ENCODE measurements around the gene LGALS16. TPM values are rescaled to one million over a fixed set of nuclear protein-coding genes. Genes with fewer than 3 reads are reported as not detected.
"Not testable (repeated sequence)": the region's sequence is repeated elsewhere in the genome, so short reads cannot be mapped to it uniquely, and the experiment has no call there.

Gene LGALS16
- total and polyA plus RNA-seq, 12 donors = not detected

- Histone ChIP-seq H3K27ac (no peak overlapping the region), H3K36me3 (no peaks in the 10 kb centered on the region), H3K4me1 (peaks cover 0 to 34% (median 18%) of the 10 kb centered on the region in 9 donors), H3K9me3 (no peaks in the 10 kb centered on the region), H3K4me3 (no peak overlapping the region), H3K27me3 (peaks cover 0 to under 1% (median 0%) of the 10 kb centered on the region in 7 donors)
- WGBS, 2 donors = 63 to 79% methylated on average over 3 of the region's 3 CpGs
- intact Hi-C loops (cut with DNase I) = no loop called here
- no peak for TF ChIP-seq CTCF (IDR thresholded peaks at IDR 0.05)
- ATAC-seq = no peak
- DNase-seq = no peak
These were observed 24.9 kb downstream of the LGALS16 start for GRCh38 chr19:39680593-39680992.

GRCh38 chr19:39681416-39681815, 25.7 kb downstream of the LGALS16 start:
- Histone ChIP-seq H3K27me3 (peaks cover 0 to 3% (median 0%) of the 10 kb centered on the region in 7 donors), H3K36me3 (no peaks in the 10 kb centered on the region), H3K27ac (no peak overlapping the region), H3K9me3 (no peaks in the 10 kb centered on the region), H3K4me1 (peaks cover 0 to 29% (median 18%) of the 10 kb centered on the region in 9 donors), H3K4me3 (no peak overlapping the region)
- intact Hi-C loops (cut with DNase I) = no loop called here
- WGBS, 2 donors = 89 to 91% methylated on average over 5 of the region's 5 CpGs
- ATAC-seq (no peak), DNase-seq (no peak)
- no peak for TF ChIP-seq CTCF (IDR thresholded peaks at IDR 0.05)

- H3K4me3 ChIP-seq = no peak overlapping the region
- ATAC-seq (no peak), DNase-seq (no peak)
- intact Hi-C loops (cut with DNase I) = no loop called here
- 71 to 76% methylated on average over 5 of the region's 5 CpGs for WGBS, 2 donors
- H3K27ac ChIP-seq = no peak overlapping the region
- H3K4me1 ChIP-seq = peaks cover 0 to 10% (median 4%) of the 10 kb centered on the region in 9 donors
- H3K9me3 ChIP-seq = peaks cover 0 to 8% (median 0%) of the 10 kb centered on the region in 11 donors
- no peak for TF ChIP-seq CTCF (IDR thresholded peaks at IDR 0.05)
- no peaks in the 10 kb centered on the region for H3K36me3 ChIP-seq
- peaks cover 0 to 3% (median 0%) of the 10 kb centered on the region in 7 donors for H3K27me3 ChIP-seq
These were observed 28.6 kb downstream of the LGALS16 start for GRCh38 chr19:39684267-39684666.

GRCh38 chr19:39686739-39687138, 31.0 kb downstream of the LGALS16 start:
- Histone ChIP-seq H3K4me1 (no peaks in the 10 kb centered on the region), H3K27me3 (peaks cover 0 to 4% (median 0%) of the 10 kb centered on the region in 7 donors), H3K36me3 (no peaks in the 10 kb centered on the region), H3K9me3 (peaks cover 0 to 16% (median 0%) of the 10 kb centered on the region in 11 donors), H3K27ac (no peak overlapping the region), H3K4me3 (no peak overlapping the region)
- ATAC-seq (no peak), DNase-seq (no peak)
- intact Hi-C loops (cut with DNase I) = no loop called here
- WGBS, 2 donors = 59 to 62% methylated on average over 3 of the region's 3 CpGs
- no peak for TF ChIP-seq CTCF (IDR thresholded peaks at IDR 0.05)

GRCh38 chr19:39688637-39689036, 32.9 kb downstream of the LGALS16 start:
- DNase-seq; H3K36me3 ChIP-seq; H3K27ac ChIP-seq; H3K4me3 ChIP-seq; ATAC-seq; H3K4me1 ChIP-seq; intact Hi-C loops (cut with DNase I): not testable (repeated sequence)
- WGBS, 2 donors = 41 to 43% methylated on average over 4 of the region's 4 CpGs
- Histone ChIP-seq H3K27me3 (peaks cover 0 to 14% (median 0%) of the 10 kb centered on the region in 7 donors), H3K9me3 (peaks cover 0 to 16% (median 0%) of the 10 kb centered on the region in 11 donors)
